ENCODE data around the gene CRACR2B.

DNA sequence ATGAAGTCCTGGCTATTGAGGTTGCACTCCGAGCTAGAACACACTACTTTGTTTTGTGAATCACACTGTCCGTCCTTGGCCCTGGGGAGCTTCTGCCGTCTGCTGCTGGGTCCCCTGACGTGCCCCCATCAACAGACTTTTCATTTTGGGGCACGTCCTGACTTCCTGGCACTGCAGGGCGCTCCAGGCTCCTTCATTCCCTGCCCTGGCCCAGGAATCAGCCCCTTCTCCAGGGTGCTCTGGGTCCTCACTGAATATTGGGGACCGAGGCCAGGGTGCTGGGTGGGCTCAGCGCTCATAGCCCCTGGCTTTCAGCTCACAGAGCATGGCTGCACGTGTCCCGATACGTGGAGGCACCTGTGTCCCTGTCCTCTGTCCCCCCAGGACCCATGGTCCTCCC lies 37.2 kb downstream of the CRACR2B start:
- TF ChIP-seq, protein P1, sequence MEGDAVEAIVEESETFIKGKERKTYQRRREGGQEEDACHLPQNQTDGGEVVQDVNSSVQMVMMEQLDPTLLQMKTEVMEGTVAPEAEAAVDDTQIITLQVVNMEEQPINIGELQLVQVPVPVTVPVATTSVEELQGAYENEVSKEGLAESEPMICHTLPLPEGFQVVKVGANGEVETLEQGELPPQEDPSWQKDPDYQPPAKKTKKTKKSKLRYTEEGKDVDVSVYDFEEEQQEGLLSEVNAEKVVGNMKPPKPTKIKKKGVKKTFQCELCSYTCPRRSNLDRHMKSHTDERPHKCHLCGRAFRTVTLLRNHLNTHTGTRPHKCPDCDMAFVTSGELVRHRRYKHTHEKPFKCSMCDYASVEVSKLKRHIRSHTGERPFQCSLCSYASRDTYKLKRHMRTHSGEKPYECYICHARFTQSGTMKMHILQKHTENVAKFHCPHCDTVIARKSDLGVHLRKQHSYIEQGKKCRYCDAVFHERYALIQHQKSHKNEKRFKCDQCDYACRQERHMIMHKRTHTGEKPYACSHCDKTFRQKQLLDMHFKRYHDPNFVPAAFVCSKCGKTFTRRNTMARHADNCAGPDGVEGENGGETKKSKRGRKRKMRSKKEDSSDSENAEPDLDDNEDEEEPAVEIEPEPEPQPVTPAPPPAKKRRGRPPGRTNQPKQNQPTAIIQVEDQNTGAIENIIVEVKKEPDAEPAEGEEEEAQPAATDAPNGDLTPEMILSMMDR (IDR thresholded peaks at IDR 0.05), result no peak
- no peak for TF ChIP-seq POLR2A (IDR thresholded peaks at IDR 0.05)

Measured in heart left ventricle (tissue), 13 donors.